H1 (cell line): ENCODE results near the gene CYP2A13. TPM values are rescaled to one million over a fixed set of nuclear protein-coding genes. Genes with fewer than 3 reads are reported as not detected.
"Not testable (repeated sequence)": the region's sequence is repeated elsewhere in the genome, so short reads cannot be mapped to it uniquely, and the experiment has no call there.

ENCODE experiments used
- CTCF ChIA-PET: fragments of 300-600 bp; sonication (Branson Sonifier 250); formaldehyde crosslinking; loops from one replicate; lab custom pipeline; 2021; ENCODE audit not compliant: partially characterized antibody; lab: Charles Lee
- POLR2A ChIA-PET: fragments of 300-600 bp; sonication (Branson Sonifier 250); formaldehyde crosslinking; loops from one replicate; lab custom pipeline; 2021; ENCODE audit warnings: inconsistent platforms; ENCODE audit not compliant: partially characterized antibody; lab: Charles Lee
- DNase-seq, 2 experiments: peaks; one replicate each; pipeline versions ENCODE4 v3.0.0 to v3.0.0-alpha.2; 2010 to 2022; ENCODE audit warnings: low spot score in 2 of 2, low read depth in 1 of 2, mixed read lengths in 1 of 2
- FAIRE-seq: peaks from 2 replicates; lab custom pipeline; 2011; peaks lifted over from hg19 to GRCh38; lab: Jason Lieb, UNC
- H2AFZ ChIP-seq: 2 replicates; pipeline ENCODE4 v1.8.1; 2012; ENCODE audit warnings: low read length, inconsistent platforms
- H2AK5ac ChIP-seq: 2 replicates; pipeline ENCODE4 v1.6.1; 2013; ENCODE audit warnings: low read depth, low read length
- H2BK120ac ChIP-seq: replicated peaks from 2 replicates; pipeline ENCODE3; 2013; ENCODE audit warnings: low read depth, low read length, inconsistent platforms
- H2BK12ac ChIP-seq: 2 replicates; pipeline ENCODE4 v1.6.1; 2013; ENCODE audit warnings: low read depth, low read length
- H2BK15ac ChIP-seq: 2 replicates; pipeline ENCODE4 v1.6.1; 2013; ENCODE audit warnings: low read length
- H2BK20ac ChIP-seq: 2 replicates; pipeline ENCODE4 v1.6.1; 2013; ENCODE audit warnings: low read length
- H2BK5ac ChIP-seq: 2 replicates; pipeline ENCODE4 v1.6.1; 2013; ENCODE audit warnings: low read depth, low read length
- H3K14ac ChIP-seq: 2 replicates; pipeline ENCODE4 v1.6.1; 2013; ENCODE audit warnings: inconsistent platforms; ENCODE audit not compliant: insufficient read length
- H3K18ac ChIP-seq: 2 replicates; pipeline ENCODE4 v1.6.1; 2013; ENCODE audit warnings: low read length; ENCODE audit errors: extremely low read depth
- H3K23ac ChIP-seq: 2 replicates; pipeline ENCODE4 v1.6.1; 2013; ENCODE audit warnings: inconsistent platforms; ENCODE audit not compliant: insufficient read length
- H3K23me2 ChIP-seq: 2 replicates; pipeline ENCODE4 v1.6.1; 2013; ENCODE audit warnings: low read depth, low read length
- H3K27ac ChIP-seq: 2 replicates; pipeline ENCODE4 v1.6.1; 2011; ENCODE audit warnings: low read depth, low read length, inconsistent platforms
- H3K27me3 ChIP-seq, 4 experiments: replicated peaks in 1 of 4; 1 replicate in 1 of 4; 2 replicates in 3 of 4; pipeline versions ENCODE4 v1.6.1 to v1.8.1; 2011 to 2013; ENCODE audit warnings: low read length in 3 of 4, mild to moderate bottlenecking in 3 of 4, inconsistent platforms in 2 of 4, mixed read lengths in 2 of 4, moderate library complexity in 1 of 4; ENCODE audit not compliant: control insufficient read depth in 3 of 4, insufficient read depth in 3 of 4; ENCODE audit errors: extremely low read depth in 1 of 4
- H3K36me3 ChIP-seq, 4 experiments: 2 replicates each; pipeline versions ENCODE4 v1.6.1 to v1.8.1; 2011 to 2013; ENCODE audit warnings: mild to moderate bottlenecking in 4 of 4, low read length in 3 of 4, moderate library complexity in 2 of 4, control low read depth in 1 of 4, inconsistent platforms in 1 of 4; ENCODE audit not compliant: insufficient read depth in 4 of 4, control insufficient read depth in 2 of 4
- H3K4ac ChIP-seq: replicated peaks from 2 replicates; pipeline ENCODE3; 2013; ENCODE audit warnings: low read length, low read depth, mixed read lengths, inconsistent platforms; ENCODE audit not compliant: insufficient read length
- H3K4me1 ChIP-seq, 4 experiments: replicated peaks in 1 of 4; 1 replicate in 1 of 4; 2 replicates in 3 of 4; pipeline versions ENCODE4 v1.6.1 to v1.8.1; 2011 to 2013; ENCODE audit warnings: low read length in 3 of 4, inconsistent platforms in 2 of 4, mixed read lengths in 1 of 4; ENCODE audit not compliant: insufficient read depth in 4 of 4, control insufficient read depth in 3 of 4
- H3K4me2 ChIP-seq, 2 experiments: 2 replicates each; pipeline versions ENCODE4 v1.6.1 to v1.8.1; 2011 to 2013; ENCODE audit warnings: low read depth in 2 of 2, low read length in 2 of 2, control low read depth in 1 of 2, inconsistent platforms in 1 of 2, mild to moderate bottlenecking in 1 of 2; ENCODE audit not compliant: insufficient read depth in 1 of 2
- H3K4me3 ChIP-seq, 4 experiments: fragments of 200-600, 300-600 bp in 1 of 4; sonication (generic), shearing (Covaris generic), sonication (Bioruptor Twin) in 1 of 4; 2 replicates each; pipeline versions ENCODE4 v1.5.1 to v1.8.1; 2011 to 2016; ENCODE audit warnings: low read length in 4 of 4, low read depth in 3 of 4, control low read depth in 2 of 4, inconsistent platforms in 2 of 4, mild to moderate bottlenecking in 2 of 4, mixed read lengths in 1 of 4, moderate library complexity in 1 of 4; ENCODE audit not compliant: insufficient read depth in 2 of 4; ENCODE audit errors: extremely low read depth in 1 of 4
- H3K56ac ChIP-seq: replicated peaks from 2 replicates; pipeline ENCODE3; 2013; ENCODE audit warnings: low read depth, mild to moderate bottlenecking, mixed read lengths, low read length, inconsistent platforms; ENCODE audit not compliant: insufficient read length
- H3K79me1 ChIP-seq: 2 replicates; pipeline ENCODE4 v1.6.1; 2013; ENCODE audit warnings: low read depth, low read length, control low read depth
- H3K79me2 ChIP-seq, 2 experiments: 2 replicates each; pipeline versions ENCODE4 v1.6.1 to v1.8.1; 2012 to 2013; ENCODE audit warnings: low read length in 2 of 2, mild to moderate bottlenecking in 2 of 2, inconsistent platforms in 1 of 2; ENCODE audit not compliant: insufficient read depth in 2 of 2, control insufficient read depth in 1 of 2
- H3K9ac ChIP-seq, 4 experiments: replicated peaks in 1 of 4; 1 replicate in 1 of 4; 2 replicates in 3 of 4; pipeline versions ENCODE4 v1.6.1 to v1.8.1; 2011 to 2013; ENCODE audit warnings: low read depth in 3 of 4, low read length in 3 of 4, control low read depth in 2 of 4, mild to moderate bottlenecking in 2 of 4, moderate library complexity in 2 of 4, inconsistent platforms in 1 of 4; ENCODE audit errors: extremely low read depth in 1 of 4
- H3K9me3 ChIP-seq, 2 experiments: 2 replicates each; pipeline versions ENCODE4 v1.6.1 to v1.8.1; 2012 to 2013; ENCODE audit warnings: mild to moderate bottlenecking in 2 of 2, moderate library complexity in 2 of 2, control low read depth in 1 of 2, inconsistent platforms in 1 of 2, low read depth in 1 of 2, low read length in 1 of 2, mixed read lengths in 1 of 2; ENCODE audit not compliant: insufficient read depth in 2 of 2
- H4K20me1 ChIP-seq, 2 experiments: replicated peaks in 1 of 2; 2 replicates each; pipeline versions ENCODE3 to v1.8.1; 2011 to 2013; ENCODE audit warnings: inconsistent platforms in 2 of 2, low read length in 2 of 2, mild to moderate bottlenecking in 1 of 2; ENCODE audit not compliant: insufficient read depth in 2 of 2, control insufficient read depth in 1 of 2
- H4K5ac ChIP-seq: 2 replicates; pipeline ENCODE4 v1.6.1; 2013; ENCODE audit warnings: low read length, low read depth, mixed read lengths, inconsistent platforms; ENCODE audit not compliant: insufficient read length
- H4K8ac ChIP-seq: 2 replicates; pipeline ENCODE4 v1.8.0; 2013; ENCODE audit warnings: mild to moderate bottlenecking, moderate library complexity, low read length, inconsistent platforms; ENCODE audit not compliant: insufficient read depth; ENCODE audit errors: extremely low read depth
- H4K91ac ChIP-seq: replicated peaks from 2 replicates; pipeline ENCODE3; 2013; ENCODE audit warnings: low read length, mixed read lengths, inconsistent platforms; ENCODE audit not compliant: insufficient read length
- BCL11A ChIP-seq, 2 experiments: IDR thresholded peaks; one replicate each; pipeline ENCODE4 v1.6.1; 2011; ENCODE audit warnings: low read depth in 2 of 2, low read length in 2 of 2, mild to moderate bottlenecking in 2 of 2
- HDAC2 ChIP-seq, 2 experiments: fragments of 300-600 bp in 1 of 2; sonication (generic) in 1 of 2; IDR thresholded peaks; 2 replicates each; pipeline ENCODE4 v1.6.1; 2011 to 2012; ENCODE audit warnings: low read depth in 2 of 2, low read length in 2 of 2, mild to moderate bottlenecking in 2 of 2, moderate library complexity in 2 of 2, borderline replicate concordance in 1 of 2, inconsistent platforms in 1 of 2
- POU5F1 ChIP-seq: IDR thresholded peaks from 2 replicates; pipeline ENCODE4 v1.6.1; 2011; ENCODE audit warnings: low read depth, mild to moderate bottlenecking, low read length, moderate library complexity
- SRF ChIP-seq: IDR thresholded peaks from 2 replicates; pipeline ENCODE4 v1.6.1; 2011; ENCODE audit warnings: mild to moderate bottlenecking, low read depth, low read length, moderate library complexity
- TAF7 ChIP-seq: optimal IDR thresholded peaks from 2 replicates; pipeline ENCODE3; 2011; ENCODE audit warnings: low read depth, mild to moderate bottlenecking, inconsistent platforms, low read length, moderate library complexity, borderline replicate concordance
- WGBS, 2 experiments: shearing (Covaris generic) in 1 of 2; methylation state at CpG; one replicate each; pipeline versions ENCODE4 v1.1.6 to v1.1.7; 2013 to 2015; ENCODE audit warnings: low lambda C conversion rate in 2 of 2, mixed read lengths in 2 of 2, inconsistent platforms in 1 of 2, low coverage in 1 of 2, missing lambda C conversion rate in 1 of 2; ENCODE audit not compliant: insufficient replicate concordance in 2 of 2, insufficient coverage in 1 of 2, insufficient read length in 1 of 2; ENCODE audit errors: extremely low coverage in 1 of 2, missing lambda C conversion rate in 1 of 2; 5-methylcytosine and 5-hydroxymethylcytosine counted together
- polyA plus RNA-seq, 7 experiments: library from polyadenylated mRNA; depleted of rRNA in 3 of 7; stranded (reverse) in 5 of 7; unstranded in 2 of 7; fragments of >200 nt in 5 of 7; fragments of 200-250 nt in 2 of 7; gene quantifications; 1 replicate in 5 of 7; 2 replicates in 1 of 7; 4 replicates in 1 of 7; pipeline versions ENCODE4 v1.2.1 to v1.2.3, GENCODE V29; 2011 to 2013; ENCODE audit warnings: missing spikeins in 2 of 7, mixed read lengths in 2 of 7
- total RNA-seq: library from RNA; stranded (reverse); fragmentation: NEBNext Ultra II Directional; extraction: Animal tissue kit (Norgen Biotek cat#: 25700); gene quantifications from 2 replicates; pipeline ENCODE4 v1.2.1, GENCODE V29; 2021

CYP2A13 gene
- total and polyA plus RNA-seq, 2 of the 8 experiments (the other 6 are each of a cell fraction or from before 2014, with no cell fraction given), result 0.60 to 0.63 TPM

GRCh38 chr19:41050426-41050825, 37.8 kb upstream of the CYP2A13 start (continued):
- no peak for TF ChIP-seq HDAC2 (IDR thresholded peaks at IDR 0.05; ENCODE audit: borderline replicate concordance in 1 of 2, low read depth in 2 of 2, low read length in 2 of 2)
- no peak for TF ChIP-seq TAF7
- TF ChIP-seq BCL11A (IDR thresholded peaks at IDR 0.05; ENCODE audit: low read depth in 2 of 2, low read length in 2 of 2), result no peak
- no peak for TF ChIP-seq POU5F1
- no peak for TF ChIP-seq SRF

GRCh38 chr19:41052162-41052561, 36.1 kb upstream of the CYP2A13 start:
- H4K20me1 ChIP-seq, H2BK12ac ChIP-seq, H2BK20ac ChIP-seq, H3K9ac ChIP-seq, H3K4me2 ChIP-seq, H3K14ac ChIP-seq, H3K27me3 ChIP-seq, H4K91ac ChIP-seq, H2AFZ ChIP-seq, H2BK5ac ChIP-seq, H3K23ac ChIP-seq, H3K4ac ChIP-seq, H3K9me3 ChIP-seq, FAIRE-seq, H3K4me3 ChIP-seq, H3K23me2 ChIP-seq, H3K79me1 ChIP-seq, H3K36me3 ChIP-seq, H4K8ac ChIP-seq, H3K4me1 ChIP-seq, DNase-seq, H3K18ac ChIP-seq, H3K56ac ChIP-seq, H2BK15ac ChIP-seq, H2AK5ac ChIP-seq, H4K5ac ChIP-seq, CTCF ChIA-PET, H3K27ac ChIP-seq, H2BK120ac ChIP-seq, H3K79me2 ChIP-seq: not testable (repeated sequence)
- POLR2A ChIA-PET, result interaction anchor here (0.6 to 1.1 kb wide), 2 partner anchors 13 to 99 kb away, joined by 3 read pairs; no protein-coding TSS in a partner anchor
- WGBS, 2 experiments, result 97% methylated on average over 7 of the region's 7 CpGs; no CpG with 5 or more reads in 1 of the 2 experiments
